HepG2 (cell line): ENCODE results near the gene RFC2. TPM values are rescaled to one million over a fixed set of nuclear protein-coding genes. Genes with fewer than 3 reads are reported as not detected.

ENCODE experiments used
- ARID2 ChIP-seq: sonication (generic); formaldehyde crosslinking; IDR thresholded peaks from 2 replicates; pipeline ENCODE4 v1.8.1; 2022; ENCODE audit warnings: mild to moderate bottlenecking, missing genetic modification reagents, borderline replicate concordance
- EEA1 ChIP-seq: sonication (generic); formaldehyde crosslinking; IDR thresholded peaks from 2 replicates; pipeline ENCODE4 v1.5.1; 2020; ENCODE audit warnings: mild to moderate bottlenecking, missing genetic modification reagents, borderline replicate concordance
- IRF1 ChIP-seq: sonication (generic); formaldehyde crosslinking; IDR thresholded peaks from 2 replicates; pipeline ENCODE4 v1.4.0; 2020; ENCODE audit warnings: low read depth, mild to moderate bottlenecking, missing genetic modification reagents
- MAF1 ChIP-seq: sonication (generic); formaldehyde crosslinking; IDR thresholded peaks from 2 replicates; pipeline ENCODE4 v1.5.0; 2020; ENCODE audit warnings: missing genetic modification reagents, borderline replicate concordance
- MTF1 ChIP-seq: sonication (generic); formaldehyde crosslinking; IDR thresholded peaks from 2 replicates; pipeline ENCODE4 v1.5.0; 2020; ENCODE audit warnings: missing genetic modification reagents
- NCOA1 ChIP-seq: sonication (generic); formaldehyde crosslinking; IDR thresholded peaks from 2 replicates; pipeline ENCODE4 v1.9.0; 2021; ENCODE audit warnings: missing genetic modification reagents
- NFIB ChIP-seq: sonication (generic); formaldehyde crosslinking; IDR thresholded peaks from 2 replicates; pipeline ENCODE4 v1.9.0; 2021; ENCODE audit warnings: missing genetic modification reagents, mild to moderate bottlenecking, borderline replicate concordance
- NFIC ChIP-seq: IDR thresholded peaks from 2 replicates; pipeline ENCODE4 v1.6.1; 2012; ENCODE audit warnings: mild to moderate bottlenecking, low read length, inconsistent platforms
- NFYB ChIP-seq: sonication (generic); formaldehyde crosslinking; IDR thresholded peaks from 2 replicates; pipeline ENCODE4 v1.4.0; 2020; ENCODE audit warnings: missing genetic modification reagents
- NFYC ChIP-seq: IDR thresholded peaks from 2 replicates; pipeline ENCODE4 v1.6.1; 2016; ENCODE audit warnings: missing genetic modification reagents, missing compliant biosample characterization
- RARG ChIP-seq: sonication (generic); formaldehyde crosslinking; IDR thresholded peaks from 2 replicates; pipeline ENCODE4 v1.4.0; 2020; ENCODE audit warnings: low read depth, mild to moderate bottlenecking, missing genetic modification reagents
- STAT5B ChIP-seq: sonication (generic); formaldehyde crosslinking; IDR thresholded peaks from 2 replicates; pipeline ENCODE4 v1.4.0; 2020; ENCODE audit warnings: missing genetic modification reagents
- ZBTB42 ChIP-seq: sonication (generic); formaldehyde crosslinking; IDR thresholded peaks from 2 replicates; pipeline ENCODE4 v1.5.0; 2020; ENCODE audit warnings: mild to moderate bottlenecking, missing genetic modification reagents
- ZFP1 ChIP-seq: IDR thresholded peaks from 2 replicates; pipeline ENCODE4 v1.6.1; 2016
- ZNF20 ChIP-seq: sonication (generic); formaldehyde crosslinking; IDR thresholded peaks from 2 replicates; pipeline ENCODE4 v1.4.0; 2020; ENCODE audit warnings: mild to moderate bottlenecking, moderate library complexity, missing genetic modification reagents
- ZNF333 ChIP-seq: sonication (generic); formaldehyde crosslinking; IDR thresholded peaks from 2 replicates; pipeline ENCODE4 v1.4.0; 2020; ENCODE audit warnings: mild to moderate bottlenecking, missing genetic modification reagents, borderline replicate concordance
- ZNF451 ChIP-seq: sonication (generic); formaldehyde crosslinking; IDR thresholded peaks from 2 replicates; pipeline ENCODE4 v1.5.0; 2020; ENCODE audit warnings: mild to moderate bottlenecking, missing genetic modification reagents
- ZNF530 ChIP-seq: sonication (generic); formaldehyde crosslinking; IDR thresholded peaks from 2 replicates; pipeline ENCODE4 v1.5.0; 2020; ENCODE audit warnings: low read depth, mild to moderate bottlenecking, missing genetic modification reagents
- ZNF747 ChIP-seq: sonication (generic); formaldehyde crosslinking; IDR thresholded peaks from 2 replicates; pipeline ENCODE4 v1.8.1; 2023; ENCODE audit warnings: missing genetic modification reagents, mild to moderate bottlenecking, borderline replicate concordance
- ZNF749 ChIP-seq: sonication (generic); formaldehyde crosslinking; IDR thresholded peaks from 2 replicates; pipeline ENCODE4 v1.8.0; 2022; ENCODE audit warnings: mild to moderate bottlenecking, missing genetic modification reagents, moderate library complexity, borderline replicate concordance
- ZNF775 ChIP-seq: sonication (generic); formaldehyde crosslinking; IDR thresholded peaks from 2 replicates; pipeline ENCODE4 v1.4.0; 2020; ENCODE audit warnings: missing genetic modification reagents, mild to moderate bottlenecking, moderate library complexity, borderline replicate concordance
- ZNF841 ChIP-seq: sonication (generic); formaldehyde crosslinking; IDR thresholded peaks from 2 replicates; pipeline ENCODE4 v1.8.1; 2023; ENCODE audit warnings: missing genetic modification reagents, borderline replicate concordance
- polyA plus RNA-seq, 8 experiments: library from polyadenylated mRNA; depleted of rRNA in 3 of 8; stranded (reverse) in 7 of 8; unstranded in 1 of 8; fragments of >200 nt; fragmentation: Illumina TruSeq in 4 of 8; extraction: Trizol in 4 of 8; gene quantifications; 2 replicates each; pipeline versions ENCODE4 v1.2.1 to v1.2.3, GENCODE V29; 2011 to 2016; ENCODE audit warnings: low read depth in 4 of 8, missing spikeins in 1 of 8, mixed read lengths in 1 of 8; ENCODE audit not compliant: insufficient read depth in 1 of 8
- total RNA-seq, 5 experiments: library from RNA; depleted of rRNA; stranded (reverse); fragments of >200 nt; fragmentation: Illumina TruSeq; extraction: Trizol; gene quantifications; 2 replicates each; pipeline ENCODE4 v1.2.3, GENCODE V29; 2016; ENCODE audit warnings: low read depth in 1 of 5
- TF ChIP-seq, protein P1 (sequence below): sonication (generic); formaldehyde crosslinking; IDR thresholded peaks from 2 replicates; pipeline ENCODE4 v1.4.0; 2020; ENCODE audit warnings: missing genetic modification reagents, borderline replicate concordance
- TF ChIP-seq, protein P2 (sequence below): sonication (generic); formaldehyde crosslinking; IDR thresholded peaks from 2 replicates; pipeline ENCODE4 v1.4.0; 2020; ENCODE audit warnings: missing genetic modification reagents

The RFC2 gene
- total and polyA plus RNA-seq, 2 of the 13 experiments (the other 11 are each of a cell fraction or from before 2014, with no cell fraction given): 14.6 to 43.5 TPM

GRCh38 chr7:74294191-74294998 lies 40.2 kb upstream of the RFC2 start (continued):
- no peak for TF ChIP-seq RARG (CRISPR knock-in tag)
- TF ChIP-seq ZNF749: no peak; the same call in 1 of the 2 replicates
- TF ChIP-seq ZBTB42 (CRISPR knock-in tag): no peak
- TF ChIP-seq NFYB (CRISPR knock-in tag): no peak
- TF ChIP-seq NFIB: no peak
- TF ChIP-seq MAF1 (CRISPR knock-in tag): no peak
- TF ChIP-seq ZNF747 (CRISPR knock-in tag): peak; percentile 60; the same call in 1 of the 2 replicates
- TF ChIP-seq ZFP1 (CRISPR knock-in tag): no peak; the same call in 1 of the 2 replicates
- TF ChIP-seq IRF1: no peak
- no peak for TF ChIP-seq ZNF20 (CRISPR knock-in tag)
- no peak for TF ChIP-seq ZNF841 (CRISPR knock-in tag)
- TF ChIP-seq ZNF530 (CRISPR knock-in tag): no peak
- no peak for TF ChIP-seq EEA1 (CRISPR knock-in tag)
- no peak for TF ChIP-seq ARID2 (CRISPR knock-in tag)
- TF ChIP-seq ZNF775: no peak
- no peak for TF ChIP-seq MTF1 (CRISPR knock-in tag)
- no peak for TF ChIP-seq NFYC (CRISPR knock-in tag)
- TF ChIP-seq, protein P1, sequence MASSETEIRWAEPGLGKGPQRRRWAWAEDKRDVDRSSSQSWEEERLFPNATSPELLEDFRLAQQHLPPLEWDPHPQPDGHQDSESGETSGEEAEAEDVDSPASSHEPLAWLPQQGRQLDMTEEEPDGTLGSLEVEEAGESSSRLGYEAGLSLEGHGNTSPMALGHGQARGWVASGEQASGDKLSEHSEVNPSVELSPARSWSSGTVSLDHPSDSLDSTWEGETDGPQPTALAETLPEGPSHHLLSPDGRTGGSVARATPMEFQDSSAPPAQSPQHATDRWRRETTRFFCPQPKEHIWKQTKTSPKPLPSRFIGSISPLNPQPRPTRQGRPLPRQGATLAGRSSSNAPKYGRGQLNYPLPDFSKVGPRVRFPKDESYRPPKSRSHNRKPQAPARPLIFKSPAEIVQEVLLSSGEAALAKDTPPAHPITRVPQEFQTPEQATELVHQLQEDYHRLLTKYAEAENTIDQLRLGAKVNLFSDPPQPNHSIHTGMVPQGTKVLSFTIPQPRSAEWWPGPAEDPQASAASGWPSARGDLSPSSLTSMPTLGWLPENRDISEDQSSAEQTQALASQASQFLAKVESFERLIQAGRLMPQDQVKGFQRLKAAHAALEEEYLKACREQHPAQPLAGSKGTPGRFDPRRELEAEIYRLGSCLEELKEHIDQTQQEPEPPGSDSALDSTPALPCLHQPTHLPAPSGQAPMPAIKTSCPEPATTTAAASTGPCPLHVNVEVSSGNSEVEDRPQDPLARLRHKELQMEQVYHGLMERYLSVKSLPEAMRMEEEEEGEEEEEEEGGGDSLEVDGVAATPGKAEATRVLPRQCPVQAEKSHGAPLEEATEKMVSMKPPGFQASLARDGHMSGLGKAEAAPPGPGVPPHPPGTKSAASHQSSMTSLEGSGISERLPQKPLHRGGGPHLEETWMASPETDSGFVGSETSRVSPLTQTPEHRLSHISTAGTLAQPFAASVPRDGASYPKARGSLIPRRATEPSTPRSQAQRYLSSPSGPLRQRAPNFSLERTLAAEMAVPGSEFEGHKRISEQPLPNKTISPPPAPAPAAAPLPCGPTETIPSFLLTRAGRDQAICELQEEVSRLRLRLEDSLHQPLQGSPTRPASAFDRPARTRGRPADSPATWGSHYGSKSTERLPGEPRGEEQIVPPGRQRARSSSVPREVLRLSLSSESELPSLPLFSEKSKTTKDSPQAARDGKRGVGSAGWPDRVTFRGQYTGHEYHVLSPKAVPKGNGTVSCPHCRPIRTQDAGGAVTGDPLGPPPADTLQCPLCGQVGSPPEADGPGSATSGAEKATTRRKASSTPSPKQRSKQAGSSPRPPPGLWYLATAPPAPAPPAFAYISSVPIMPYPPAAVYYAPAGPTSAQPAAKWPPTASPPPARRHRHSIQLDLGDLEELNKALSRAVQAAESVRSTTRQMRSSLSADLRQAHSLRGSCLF (CRISPR knock-in tag): no peak
- no peak for TF ChIP-seq NCOA1 (CRISPR knock-in tag)
- TF ChIP-seq, protein P2, sequence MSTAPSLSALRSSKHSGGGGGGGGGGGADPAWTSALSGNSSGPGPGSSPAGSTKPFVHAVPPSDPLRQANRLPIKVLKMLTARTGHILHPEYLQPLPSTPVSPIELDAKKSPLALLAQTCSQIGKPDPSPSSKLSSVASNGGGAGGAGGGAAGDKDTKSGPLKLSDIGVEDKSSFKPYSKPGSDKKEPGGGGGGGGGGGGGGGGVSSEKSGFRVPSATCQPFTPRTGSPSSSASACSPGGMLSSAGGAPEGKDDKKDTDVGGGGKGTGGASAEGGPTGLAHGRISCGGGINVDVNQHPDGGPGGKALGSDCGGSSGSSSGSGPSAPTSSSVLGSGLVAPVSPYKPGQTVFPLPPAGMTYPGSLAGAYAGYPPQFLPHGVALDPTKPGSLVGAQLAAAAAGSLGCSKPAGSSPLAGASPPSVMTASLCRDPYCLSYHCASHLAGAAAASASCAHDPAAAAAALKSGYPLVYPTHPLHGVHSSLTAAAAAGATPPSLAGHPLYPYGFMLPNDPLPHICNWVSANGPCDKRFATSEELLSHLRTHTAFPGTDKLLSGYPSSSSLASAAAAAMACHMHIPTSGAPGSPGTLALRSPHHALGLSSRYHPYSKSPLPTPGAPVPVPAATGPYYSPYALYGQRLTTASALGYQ: peak; percentile 82
- TF ChIP-seq ZNF451 (CRISPR knock-in tag): no peak
- no peak for TF ChIP-seq STAT5B (CRISPR knock-in tag)
- TF ChIP-seq ZNF333 (CRISPR knock-in tag): no peak
- TF ChIP-seq NFIC: no peak
